GM13977 (cell line): ENCODE data around the gene INPP5D.

Experiments used
- DNase-seq: peaks from one replicate; pipeline ENCODE4 v3.0.0; 2012; ENCODE audit warnings: low spot score
- in situ Hi-C: fragments of 300-500 bp; cut with MboI; formaldehyde crosslinking; loops from one replicate; pipeline ENCODE4 v1.12.0; 2022; ENCODE audit warnings: low sequenced_read_pairs, low pct_unique_long_range_greater_than_20kb, mixed read lengths, inconsistent platforms; ENCODE audit not compliant: unreplicated experiment
- TF ChIP-seq, protein P1 (sequence below): IDR thresholded peaks from 2 replicates; pipeline ENCODE4 v1.5.1; 2012; ENCODE audit warnings: mild to moderate bottlenecking, control low read depth; ENCODE audit not compliant: insufficient read depth; ENCODE audit errors: extremely low read depth, missing control alignments

INPP5D gene

DNA sequence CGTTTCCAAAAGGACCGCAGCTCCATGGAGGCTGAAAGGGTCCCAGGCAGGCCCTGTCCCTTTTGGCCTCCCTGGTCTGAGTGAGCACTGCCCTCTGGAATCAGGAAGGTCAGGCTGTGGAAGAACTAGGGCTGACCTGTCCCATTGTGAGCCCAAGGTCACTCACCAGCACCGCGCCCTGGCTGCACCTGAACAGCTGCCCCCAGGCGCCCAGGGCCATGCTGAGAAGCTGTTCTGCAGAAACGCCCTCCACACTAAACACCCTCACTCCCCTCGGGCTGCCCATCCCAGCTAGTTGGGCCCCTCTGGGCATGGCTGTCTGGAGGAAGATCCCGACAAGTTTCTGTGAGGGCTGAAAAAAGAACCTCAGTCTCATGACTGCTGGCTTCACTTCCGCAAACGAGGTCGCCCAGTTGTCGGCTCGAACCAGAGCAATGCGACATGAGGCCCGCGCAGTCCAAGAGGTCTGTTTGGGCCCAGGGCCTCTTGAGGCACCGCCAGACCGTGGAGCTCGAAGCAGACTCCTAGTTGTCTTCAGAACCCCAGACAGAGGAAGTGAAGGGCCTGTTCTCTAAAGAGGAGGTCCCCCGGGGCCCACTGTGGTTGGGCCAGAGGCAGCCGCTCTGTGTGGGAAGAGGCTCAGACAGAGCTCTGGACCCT lies 64.4 kb downstream of the INPP5D start:
- in situ Hi-C loops: no loop called here
- peak; percentile 67 for DNase-seq
- TF ChIP-seq, protein P1, sequence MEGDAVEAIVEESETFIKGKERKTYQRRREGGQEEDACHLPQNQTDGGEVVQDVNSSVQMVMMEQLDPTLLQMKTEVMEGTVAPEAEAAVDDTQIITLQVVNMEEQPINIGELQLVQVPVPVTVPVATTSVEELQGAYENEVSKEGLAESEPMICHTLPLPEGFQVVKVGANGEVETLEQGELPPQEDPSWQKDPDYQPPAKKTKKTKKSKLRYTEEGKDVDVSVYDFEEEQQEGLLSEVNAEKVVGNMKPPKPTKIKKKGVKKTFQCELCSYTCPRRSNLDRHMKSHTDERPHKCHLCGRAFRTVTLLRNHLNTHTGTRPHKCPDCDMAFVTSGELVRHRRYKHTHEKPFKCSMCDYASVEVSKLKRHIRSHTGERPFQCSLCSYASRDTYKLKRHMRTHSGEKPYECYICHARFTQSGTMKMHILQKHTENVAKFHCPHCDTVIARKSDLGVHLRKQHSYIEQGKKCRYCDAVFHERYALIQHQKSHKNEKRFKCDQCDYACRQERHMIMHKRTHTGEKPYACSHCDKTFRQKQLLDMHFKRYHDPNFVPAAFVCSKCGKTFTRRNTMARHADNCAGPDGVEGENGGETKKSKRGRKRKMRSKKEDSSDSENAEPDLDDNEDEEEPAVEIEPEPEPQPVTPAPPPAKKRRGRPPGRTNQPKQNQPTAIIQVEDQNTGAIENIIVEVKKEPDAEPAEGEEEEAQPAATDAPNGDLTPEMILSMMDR: no peak

DNA sequence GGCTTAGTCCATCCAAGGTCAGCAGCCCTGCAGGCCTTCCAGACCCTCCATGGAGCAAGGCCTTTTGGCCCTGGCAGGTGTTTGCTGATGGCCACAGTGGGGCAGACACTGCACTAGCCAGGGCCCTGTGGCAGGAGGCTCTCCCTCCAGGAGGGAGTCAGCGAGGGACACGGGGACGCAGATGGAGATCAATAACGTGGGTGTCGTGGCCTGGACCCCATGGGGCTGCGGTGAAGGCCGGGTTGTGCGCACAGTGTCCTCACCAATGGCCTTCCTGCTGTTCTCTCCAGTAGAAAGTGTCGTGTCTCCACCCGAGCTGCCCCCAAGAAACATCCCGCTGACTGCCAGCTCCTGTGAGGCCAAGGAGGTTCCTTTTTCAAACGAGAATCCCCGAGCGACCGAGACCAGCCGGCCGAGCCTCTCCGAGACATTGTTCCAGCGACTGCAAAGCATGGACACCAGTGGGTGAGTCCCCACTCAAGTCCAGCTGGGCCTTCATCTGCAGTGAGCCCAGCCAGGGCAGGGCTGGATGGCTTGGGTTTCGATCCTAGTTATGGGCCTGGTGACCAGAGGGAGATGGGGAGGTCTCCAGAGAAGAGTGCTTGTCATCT lies 65.4 kb downstream of the INPP5D start:
- in situ Hi-C loops: no loop called here
- TF ChIP-seq, protein P1: no peak
- DNase-seq: no peak

DNA sequence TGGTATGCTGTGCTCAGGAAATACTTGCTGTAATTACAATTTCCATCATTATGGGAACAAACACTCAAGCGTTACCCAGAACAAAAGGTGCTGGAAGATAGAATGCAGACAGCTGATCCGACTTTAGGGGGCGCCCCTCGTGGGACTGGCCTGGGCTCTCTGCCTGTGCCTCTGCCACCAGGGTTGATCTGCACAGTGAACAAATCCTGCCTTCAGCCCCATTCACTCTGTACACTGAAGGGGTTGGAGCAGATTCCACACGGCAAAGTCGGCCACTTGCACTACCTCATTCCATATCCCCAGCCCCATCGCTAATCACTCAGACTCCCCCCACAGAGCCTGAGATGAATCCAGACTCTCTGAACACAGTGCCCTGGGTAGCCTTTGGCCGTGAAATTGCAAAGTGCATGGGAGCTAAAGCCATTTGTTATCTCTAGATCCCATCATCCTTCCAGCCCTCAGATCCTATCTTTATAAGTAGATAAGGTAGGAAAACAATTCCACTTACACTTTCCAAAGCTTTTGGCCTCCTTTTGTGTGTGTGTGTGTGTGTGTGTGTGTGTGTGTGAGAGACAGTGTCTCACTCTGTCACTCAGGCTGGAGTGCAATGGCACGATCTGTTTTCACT lies 69.3 kb downstream of the INPP5D start:
- TF ChIP-seq, protein P1: no peak
- no peak for DNase-seq
- in situ Hi-C loops: no loop called here

DNA sequence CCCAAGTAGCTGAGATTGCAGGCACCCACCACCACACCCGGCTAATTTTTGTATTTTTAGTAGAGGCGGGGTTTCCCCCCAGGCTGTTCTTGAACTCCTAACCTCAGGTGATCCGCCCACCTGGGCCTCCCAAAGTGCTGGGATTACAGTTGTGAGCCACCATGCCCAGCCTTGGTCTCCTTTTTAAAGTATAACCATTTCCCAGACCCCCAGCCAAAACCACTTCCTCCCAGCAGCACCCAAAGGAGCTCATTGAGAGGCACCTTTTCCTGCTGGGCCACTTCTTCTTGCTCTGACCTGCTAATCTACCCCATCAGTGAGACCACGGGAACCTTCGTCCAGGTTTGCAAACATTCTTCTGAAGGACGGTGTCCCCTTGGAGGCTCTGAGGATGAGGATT lies 69.9 kb downstream of the INPP5D start:
- TF ChIP-seq, protein P1: no peak
- in situ Hi-C loops: no loop called here
- no peak for DNase-seq

DNA sequence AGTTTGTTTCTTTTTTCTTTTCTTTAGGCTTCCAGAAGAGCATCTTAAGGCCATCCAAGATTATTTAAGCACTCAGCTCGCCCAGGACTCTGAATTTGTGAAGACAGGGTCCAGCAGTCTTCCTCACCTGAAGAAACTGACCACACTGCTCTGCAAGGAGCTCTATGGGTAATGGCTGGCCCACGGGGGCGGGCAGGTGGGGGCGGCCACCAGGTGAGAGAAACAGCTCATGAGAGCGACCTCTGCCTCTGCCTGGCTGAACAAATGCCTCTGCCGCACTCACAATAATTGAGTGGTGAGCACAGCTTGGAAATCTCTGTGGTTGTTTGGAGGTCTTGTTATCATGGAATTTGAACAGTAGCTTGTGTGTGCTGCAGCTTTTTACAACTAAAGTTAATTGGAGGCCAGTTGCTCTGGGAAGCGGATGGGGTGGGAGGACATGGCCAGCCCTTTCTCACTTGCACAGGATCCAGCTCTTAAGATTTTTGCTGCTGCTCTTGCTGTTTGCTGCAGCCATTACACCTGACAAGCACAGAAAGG lies 70.4 kb downstream of the INPP5D start:
- in situ Hi-C loops: no loop called here
- TF ChIP-seq, protein P1: no peak
- DNase-seq: no peak

DNA sequence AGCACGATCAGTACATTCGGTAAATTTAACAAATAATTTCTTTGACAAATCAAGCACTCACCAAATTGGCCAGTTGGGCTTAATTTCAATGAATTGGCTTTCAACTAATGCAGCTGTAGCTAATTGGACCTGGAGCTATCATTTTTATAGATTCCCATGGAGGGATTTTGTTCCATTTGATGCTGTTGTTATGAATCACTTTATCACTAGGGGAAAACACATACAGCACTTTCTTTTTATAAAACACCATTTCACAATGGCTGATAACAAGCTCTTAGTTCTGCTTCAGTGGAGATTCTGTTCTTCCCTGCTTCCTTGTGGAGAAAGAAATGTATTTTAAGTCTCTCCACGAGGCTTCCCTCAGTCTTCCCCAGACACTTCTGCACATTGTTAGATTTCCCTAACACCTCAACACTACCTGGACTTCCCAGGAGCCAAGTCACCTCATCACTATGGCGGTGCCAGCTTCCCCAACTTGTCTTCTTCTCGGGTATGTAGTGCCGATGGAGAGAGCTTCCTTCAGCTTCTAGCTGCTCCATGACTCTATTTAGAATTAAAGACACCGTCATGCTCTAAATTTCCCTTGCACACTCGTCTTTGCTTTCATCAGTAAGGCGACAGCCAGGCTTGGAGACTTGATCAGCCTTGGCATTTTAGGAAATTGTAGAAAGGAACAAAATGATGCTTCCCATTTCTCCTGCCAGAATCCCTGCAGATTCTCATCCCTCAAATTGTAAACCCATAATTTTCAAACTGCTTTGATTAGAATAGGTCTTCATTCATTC lies 72.0 kb downstream of the INPP5D start:
- no peak for DNase-seq
- in situ Hi-C loops: no loop called here
- TF ChIP-seq, protein P1: no peak
